ENCODE data around the gene LANCL3.

DNA sequence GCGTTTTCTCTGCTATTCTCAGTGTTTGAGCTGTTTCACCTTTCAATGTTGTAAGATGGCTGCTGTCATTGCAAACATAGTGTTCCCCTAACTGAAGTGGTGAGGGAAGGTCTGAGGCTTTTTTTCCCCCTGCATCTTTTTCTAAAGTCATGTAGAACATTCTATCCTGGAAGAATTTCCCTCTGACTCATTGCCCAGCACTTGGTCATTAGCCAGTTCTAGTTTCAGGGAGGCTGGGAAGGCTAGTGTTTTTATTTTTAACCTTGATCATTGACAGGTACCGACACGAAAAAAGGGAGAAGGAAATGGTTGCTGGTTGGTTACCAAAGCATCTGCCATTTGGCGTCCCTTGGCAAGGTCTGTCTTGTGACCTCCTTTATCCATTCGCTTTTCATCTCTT, 6.6 kb downstream of the LANCL3 start:
- TF ChIP-seq, protein P1, sequence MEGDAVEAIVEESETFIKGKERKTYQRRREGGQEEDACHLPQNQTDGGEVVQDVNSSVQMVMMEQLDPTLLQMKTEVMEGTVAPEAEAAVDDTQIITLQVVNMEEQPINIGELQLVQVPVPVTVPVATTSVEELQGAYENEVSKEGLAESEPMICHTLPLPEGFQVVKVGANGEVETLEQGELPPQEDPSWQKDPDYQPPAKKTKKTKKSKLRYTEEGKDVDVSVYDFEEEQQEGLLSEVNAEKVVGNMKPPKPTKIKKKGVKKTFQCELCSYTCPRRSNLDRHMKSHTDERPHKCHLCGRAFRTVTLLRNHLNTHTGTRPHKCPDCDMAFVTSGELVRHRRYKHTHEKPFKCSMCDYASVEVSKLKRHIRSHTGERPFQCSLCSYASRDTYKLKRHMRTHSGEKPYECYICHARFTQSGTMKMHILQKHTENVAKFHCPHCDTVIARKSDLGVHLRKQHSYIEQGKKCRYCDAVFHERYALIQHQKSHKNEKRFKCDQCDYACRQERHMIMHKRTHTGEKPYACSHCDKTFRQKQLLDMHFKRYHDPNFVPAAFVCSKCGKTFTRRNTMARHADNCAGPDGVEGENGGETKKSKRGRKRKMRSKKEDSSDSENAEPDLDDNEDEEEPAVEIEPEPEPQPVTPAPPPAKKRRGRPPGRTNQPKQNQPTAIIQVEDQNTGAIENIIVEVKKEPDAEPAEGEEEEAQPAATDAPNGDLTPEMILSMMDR (IDR thresholded peaks at IDR 0.05), result no peak
- TF ChIP-seq ZFX (IDR thresholded peaks at IDR 0.05; ENCODE audit: borderline replicate concordance), result no peak
